K562 (cell line): ENCODE data around the gene WNT3. TPM values are rescaled to one million over a fixed set of nuclear protein-coding genes. Genes with fewer than 3 reads are reported as not detected.
A peak's percentile ranks its signal among the peaks of the same experiment; 100 is the strongest.

Source experiments
- ATAC-seq: fragments of 200-7000 bp; cut with Tn5 transposase; 3 replicates; pipeline ENCODE4 v1.9.1; 2020; ENCODE audit warnings: moderate library complexity
- BruUV-seq: library from RNA; stranded (reverse); fragments of 400-500 nt; replicated peaks from 2 replicates; lab custom pipeline; 2021; lab: Mats Ljungman, UMichigan
- CTCF ChIA-PET: fragments of 300-600 bp; formaldehyde crosslinking; extraction: SDS; loops from one replicate; lab custom pipeline; 2021; ENCODE audit warnings: low intra/inter-chr PET ratio; lab: Yijun Ruan, JAX
- POLR2A ChIA-PET: fragments of 300-600, 350-650 bp; sonication (Branson Sonifier 250); formaldehyde crosslinking; extraction: SDS; loops from one replicate; lab custom pipeline; 2021; ENCODE audit warnings: antibody characterized with exemption, inconsistent platforms; lab: Yijun Ruan, JAX
- DNase-seq, 4 experiments: peaks; one replicate each; pipeline versions ENCODE4 v3.0.0 to v3.0.0-alpha.2; 2011 to 2018; ENCODE audit warnings: low spot score in 3 of 4, mixed read lengths in 3 of 4; ENCODE audit errors: extremely low read depth in 1 of 4
- FAIRE-seq: peaks from 2 replicates; lab custom pipeline; 2011; peaks lifted over from hg19 to GRCh38; lab: Jason Lieb, UNC
- H2AFZ ChIP-seq: 2 replicates; pipeline ENCODE4 v1.6.0; 2011; ENCODE audit warnings: low read depth, low read length, control low read depth, inconsistent platforms
- H3K27ac ChIP-seq: fragments of 200-600 bp; 3 replicates; pipeline ENCODE4 v1.8.0; 2011; ENCODE audit warnings: low read depth, mild to moderate bottlenecking, control low read depth, inconsistent platforms, low read length, moderate library complexity, mixed read lengths; ENCODE audit errors: extremely low read depth
- H3K27me3 ChIP-seq, 2 experiments: fragments of 300-600 bp in 1 of 2; 2 replicates in 1 of 2; 3 replicates in 1 of 2; pipeline versions ENCODE4 v1.6.0 to v1.8.0; 2011; ENCODE audit warnings: inconsistent platforms in 2 of 2, low read length in 2 of 2, mild to moderate bottlenecking in 1 of 2, mixed read lengths in 1 of 2, moderate library complexity in 1 of 2; ENCODE audit not compliant: control insufficient read depth in 2 of 2, insufficient read depth in 2 of 2
- H3K36me3 ChIP-seq: fragments of 300-600 bp; 3 replicates; pipeline ENCODE4 v1.8.0; 2011; ENCODE audit warnings: mild to moderate bottlenecking, low read length, inconsistent platforms; ENCODE audit not compliant: control insufficient read depth, insufficient read depth
- H3K4me1 ChIP-seq, 2 experiments: fragments of 200-600 bp in 1 of 2; replicated peaks in 1 of 2; 2 replicates in 1 of 2; 3 replicates in 1 of 2; pipeline versions ENCODE4 v1.5.1 to v1.8.0; 2011; ENCODE audit warnings: inconsistent platforms in 2 of 2, low read length in 2 of 2, mild to moderate bottlenecking in 1 of 2, mixed read lengths in 1 of 2, moderate library complexity in 1 of 2; ENCODE audit not compliant: control insufficient read depth in 2 of 2, insufficient read depth in 2 of 2
- H3K4me2 ChIP-seq: 2 replicates; pipeline ENCODE4 v1.6.1; 2011; ENCODE audit warnings: low read length, control low read depth, inconsistent platforms, mixed read lengths; ENCODE audit not compliant: insufficient read depth
- H3K4me3 ChIP-seq: fragments of 200-600 bp; sonication (generic), shearing (Covaris generic); 2 replicates; pipeline ENCODE4 v1.5.1; 2016; ENCODE audit warnings: control low read depth, inconsistent platforms
- H3K79me2 ChIP-seq: fragments of 200-600 bp; 3 replicates; pipeline ENCODE4 v1.8.0; 2011; ENCODE audit warnings: low read length, inconsistent platforms; ENCODE audit not compliant: control insufficient read depth, insufficient read depth
- H3K9ac ChIP-seq, 2 experiments: 2 replicates each; pipeline versions ENCODE4 v1.6.0 to v1.6.1; 2011; ENCODE audit warnings: low read depth in 2 of 2, low read length in 2 of 2, control low read depth in 1 of 2, inconsistent platforms in 1 of 2, mild to moderate bottlenecking in 1 of 2, mixed read lengths in 1 of 2; ENCODE audit not compliant: insufficient read depth in 1 of 2
- H3K9me1 ChIP-seq: one replicate; pipeline ENCODE4 v1.6.0; 2011; ENCODE audit warnings: inconsistent platforms, mild to moderate bottlenecking, low read length, moderate library complexity; ENCODE audit not compliant: control insufficient read depth, insufficient read depth
- H3K9me3 ChIP-seq: replicated peaks from 2 replicates; pipeline ENCODE4 v1.5.1; 2011; ENCODE audit warnings: low read depth, low read length, inconsistent platforms; ENCODE audit not compliant: control insufficient read depth, insufficient read depth
- H4K20me1 ChIP-seq: replicated peaks from 2 replicates; pipeline ENCODE4 v1.6.1; 2011; ENCODE audit warnings: low read length, inconsistent platforms, mixed read lengths; ENCODE audit not compliant: control insufficient read depth, insufficient read depth
- CREB1 ChIP-seq, 2 experiments: sonication (generic) in 1 of 2; formaldehyde crosslinking in 1 of 2; IDR thresholded peaks; 2 replicates each; pipeline versions ENCODE4 v1.6.1 to v1.8.0; 2012 to 2022; ENCODE audit warnings: inconsistent platforms in 1 of 2, mild to moderate bottlenecking in 1 of 2, missing genetic modification reagents in 1 of 2, moderate library complexity in 1 of 2
- HCFC1 ChIP-seq: IDR thresholded peaks from 2 replicates; pipeline ENCODE4 v1.6.1; 2012; ENCODE audit warnings: low read depth, low read length, improper control_type of control experiment
- MED1 ChIP-seq: sonication (generic); formaldehyde crosslinking; IDR thresholded peaks from 2 replicates; pipeline ENCODE4 v1.8.1; 2023; ENCODE audit warnings: missing genetic modification reagents, borderline replicate concordance
- POLR2A ChIP-seq: fragments of 450-650 bp; conservative IDR thresholded peaks from 2 replicates; pipeline ENCODE4 v1.6.1; 2016
- SMARCE1 ChIP-seq: fragments of 450-650 bp; IDR thresholded peaks from 2 replicates; pipeline ENCODE4 v1.7.1; 2016; ENCODE audit warnings: mild to moderate bottlenecking
- TAL1 ChIP-seq: fragments of 450-650 bp; IDR thresholded peaks from 2 replicates; pipeline ENCODE4 v1.6.1; 2016; ENCODE audit warnings: mild to moderate bottlenecking
- TBP ChIP-seq: optimal IDR thresholded peaks from 2 replicates; pipeline ENCODE3; 2011; ENCODE audit warnings: low read depth, low read length, improper control_type of control experiment
- ZNF146 ChIP-seq: IDR thresholded peaks from one replicate; pipeline ENCODE4 v1.6.1; 2018; ENCODE audit warnings: missing compliant biosample characterization; ENCODE audit not compliant: unreplicated experiment
- WGBS: fragments of 100-300 bp; shearing (Covaris generic); methylation state at CpG from one replicate; pipeline ENCODE4 v1.1.6; 2016; ENCODE audit warnings: low coverage, mixed read lengths; ENCODE audit not compliant: insufficient coverage; ENCODE audit errors: missing lambda C conversion rate; 5-methylcytosine and 5-hydroxymethylcytosine counted together
- in situ Hi-C: fragments of 300-500 bp; cut with MboI; formaldehyde crosslinking; loops from 4 replicates; pipeline ENCODE4 v1.15.0; 2018; ENCODE audit warnings: inconsistent platforms, mixed read lengths
- intact Hi-C: fragments of 100-400 bp; cut with micrococcal nuclease; formaldehyde crosslinking; loops from 2 replicates; pipeline ENCODE4 v1.14.2; 2022
- polyA plus RNA-seq, 8 experiments: library from polyadenylated mRNA; depleted of rRNA in 4 of 8; stranded (reverse) in 5 of 8; unstranded in 3 of 8; fragments of >200 nt; fragmentation: Nextera tagmentation in 2 of 8; fragmentation: Illumina TruSeq in 1 of 8; extraction: Ambion mirVana in 2 of 8; extraction: Trizol in 1 of 8; gene quantifications; 2 replicates each; pipeline versions ENCODE4 v1.2.1 to v1.2.3, GENCODE V29; 2011 to 2014; ENCODE audit warnings: inconsistent platforms in 1 of 8, missing spikeins in 1 of 8
- total RNA-seq, 7 experiments: library from RNA; depleted of rRNA in 6 of 7; stranded (reverse); fragments of >200 nt in 6 of 7; fragmentation: Illumina TruSeq in 2 of 7; extraction: Trizol in 2 of 7; gene quantifications; 2 replicates each; pipeline versions ENCODE4 v1.2.1 to v1.2.3, GENCODE V29; 2011 to 2021; ENCODE audit warnings: low replicate concordance in 1 of 7
- TF ChIP-seq, protein P1 (sequence below): conservative IDR thresholded peaks from 2 replicates; pipeline ENCODE4 v1.6.1; 2011; ENCODE audit warnings: low read depth, mild to moderate bottlenecking, low read length; ENCODE audit not compliant: control insufficient read depth
- TF ChIP-seq, protein P2 (sequence below): fragments of 450-650 bp; IDR thresholded peaks from 2 replicates; pipeline ENCODE4 v1.6.1; 2018; ENCODE audit warnings: mild to moderate bottlenecking, low read depth; ENCODE audit not compliant: partially characterized antibody
- TF ChIP-seq, protein P3 (sequence below): fragments of 450-650 bp; formaldehyde crosslinking; IDR thresholded peaks from 2 replicates; pipeline ENCODE4 v1.4.0; 2022; ENCODE audit warnings: mild to moderate bottlenecking, moderate library complexity
- TF ChIP-seq, protein P4 (sequence below): fragments of 450-650 bp; conservative IDR thresholded peaks from 2 replicates; pipeline ENCODE4 v1.6.1; 2016; ENCODE audit warnings: missing genetic modification characterization, low read depth, mild to moderate bottlenecking, missing compliant biosample characterization, moderate library complexity
- TF ChIP-seq, protein P5 (sequence below), 2 experiments: IDR thresholded peaks; 2 replicates each; pipeline ENCODE4 v1.6.1; 2011; ENCODE audit warnings: borderline replicate concordance in 1 of 2, control low read depth in 1 of 2, low read depth in 1 of 2, low read length in 1 of 2, mild to moderate bottlenecking in 1 of 2, mixed read lengths in 1 of 2, moderate library complexity in 1 of 2; ENCODE audit not compliant: insufficient read depth in 1 of 2, insufficient read length in 1 of 2, poor library complexity in 1 of 2, severe bottlenecking in 1 of 2; ENCODE audit errors: extremely low read depth in 1 of 2

Gene WNT3
- total and polyA plus RNA-seq, 9 of the 15 experiments (the other 6 are each of a cell fraction or from before 2014, with no cell fraction given): 1.5 to 6.1 (median 3.3) TPM

DNA sequence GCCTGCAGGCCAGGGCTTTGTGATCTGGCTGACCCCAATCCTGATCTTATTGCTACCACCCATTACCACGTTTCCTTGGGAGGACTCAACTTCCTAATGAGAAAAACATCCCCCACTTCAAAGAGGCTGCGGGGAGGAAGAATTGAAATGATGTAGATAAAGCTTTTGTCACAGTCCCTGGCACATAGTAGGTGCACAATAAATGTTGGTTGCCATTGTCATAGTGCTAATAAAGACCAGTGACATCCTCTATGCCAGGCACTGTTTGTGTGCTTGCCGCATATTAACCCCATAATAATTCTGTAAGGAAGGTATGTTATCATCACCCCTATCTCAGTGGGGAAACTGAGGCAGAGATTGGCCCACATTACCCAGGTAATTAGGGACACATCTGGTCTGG lies 22.4 kb downstream of the WNT3 start (continued):
- TF ChIP-seq, protein P1, sequence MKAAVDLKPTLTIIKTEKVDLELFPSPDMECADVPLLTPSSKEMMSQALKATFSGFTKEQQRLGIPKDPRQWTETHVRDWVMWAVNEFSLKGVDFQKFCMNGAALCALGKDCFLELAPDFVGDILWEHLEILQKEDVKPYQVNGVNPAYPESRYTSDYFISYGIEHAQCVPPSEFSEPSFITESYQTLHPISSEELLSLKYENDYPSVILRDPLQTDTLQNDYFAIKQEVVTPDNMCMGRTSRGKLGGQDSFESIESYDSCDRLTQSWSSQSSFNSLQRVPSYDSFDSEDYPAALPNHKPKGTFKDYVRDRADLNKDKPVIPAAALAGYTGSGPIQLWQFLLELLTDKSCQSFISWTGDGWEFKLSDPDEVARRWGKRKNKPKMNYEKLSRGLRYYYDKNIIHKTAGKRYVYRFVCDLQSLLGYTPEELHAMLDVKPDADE: no peak

DNA sequence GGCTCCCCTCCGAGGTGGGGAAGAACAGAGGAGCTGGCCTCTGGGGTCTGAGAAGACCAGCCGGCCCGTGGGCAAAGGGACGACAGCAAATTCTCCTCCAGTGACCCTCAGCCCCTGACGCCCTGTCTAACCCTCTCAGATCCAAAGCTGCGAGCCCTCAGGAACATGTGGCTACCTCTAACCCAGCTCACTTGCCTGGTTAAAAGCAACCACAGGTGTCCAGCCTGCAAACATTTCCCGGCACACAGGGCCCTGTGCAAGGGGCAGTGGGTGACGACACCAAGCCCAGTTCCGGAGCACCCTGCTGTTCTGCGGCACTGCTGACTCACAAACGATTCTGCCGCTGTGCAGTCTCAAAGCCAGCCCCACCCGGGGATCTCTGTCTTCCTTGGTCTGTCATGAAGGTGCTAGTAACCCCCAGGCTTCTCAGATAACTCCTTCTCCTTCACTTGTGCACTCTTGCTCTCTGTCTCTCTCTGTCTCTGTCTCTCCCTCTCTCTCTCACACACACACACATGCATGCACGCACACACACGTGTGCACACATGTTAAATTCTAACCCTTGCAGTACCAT lies 23.0 kb downstream of the WNT3 start:
- peak overlapping the region; percentile 28 for H3K4me3 ChIP-seq
- WGBS: 4% methylated on average over 15 of the region's 15 CpGs
- H4K20me1 ChIP-seq: no peaks in the 10 kb centered on the region
- intact Hi-C loops (no loop called here), in situ Hi-C loops (no loop called here)
- POLR2A ChIA-PET: interaction anchor here (0.8 to 1.4 kb wide), 4 partner anchors 8 to 20 kb away, joined by 3 to 4 read pairs (median 3); no protein-coding TSS in a partner anchor
- peak overlapping the region; percentile 91 for H3K27ac ChIP-seq
- peak overlapping the region; percentile 99 for H2AFZ ChIP-seq
- BruUV-seq: no TSS peak
- H3K36me3 ChIP-seq: no peaks in the 10 kb centered on the region
- H3K4me1 ChIP-seq: peaks cover 20 to 31% of the 10 kb centered on the region in 2 experiments
- H3K4me2 ChIP-seq: peak overlapping the region; percentile 79
- H3K9me1 ChIP-seq: no peaks in the 10 kb centered on the region
- peak overlapping the region; percentile 89 to 94 for H3K9ac ChIP-seq
- ATAC-seq (peak; percentile 99), DNase-seq (peak; percentile 91 to 95 (median 93)), FAIRE-seq (peak; percentile 98)
- peaks cover 2% of the 10 kb centered on the region; the same call in 1 of the 2 replicates for H3K9me3 ChIP-seq
- H3K79me2 ChIP-seq: no peaks in the 10 kb centered on the region
- no peaks in the 10 kb centered on the region for H3K27me3 ChIP-seq
- CTCF ChIA-PET: no interaction called here
- TF ChIP-seq, protein P2, sequence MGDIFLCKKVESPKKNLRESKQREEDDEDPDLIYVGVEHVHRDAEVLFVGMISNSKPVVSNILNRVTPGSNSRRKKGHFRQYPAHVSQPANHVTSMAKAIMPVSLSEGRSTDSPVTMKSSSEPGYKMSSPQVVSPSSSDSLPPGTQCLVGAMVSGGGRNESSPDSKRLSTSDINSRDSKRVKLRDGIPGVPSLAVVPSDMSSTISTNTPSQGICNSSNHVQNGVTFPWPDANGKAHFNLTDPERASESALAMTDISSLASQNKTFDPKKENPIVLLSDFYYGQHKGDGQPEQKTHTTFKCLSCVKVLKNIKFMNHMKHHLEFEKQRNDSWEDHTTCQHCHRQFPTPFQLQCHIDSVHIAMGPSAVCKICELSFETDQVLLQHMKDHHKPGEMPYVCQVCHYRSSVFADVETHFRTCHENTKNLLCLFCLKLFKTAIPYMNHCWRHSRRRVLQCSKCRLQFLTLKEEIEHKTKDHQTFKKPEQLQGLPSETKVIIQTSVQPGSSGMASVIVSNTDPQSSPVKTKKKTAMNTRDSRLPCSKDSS: no peak
- TF ChIP-seq TBP (peak; percentile 52), SMARCE1 (peak; percentile 91), TAL1 (peak; percentile 18; the same call in 1 of the 2 replicates), CREB1 (IDR thresholded peaks at IDR 0.05) (peak; percentile 50; the same call in 1 of the 2 replicates), CREB1 (CRISPR knock-in tag; IDR thresholded peaks at IDR 0.05) (peak; percentile 65; the same call in 1 of the 2 replicates), ZNF146 (no peak), HCFC1 (0 out of 2 replicates have a peak, but pooled peaks have one; percentile 38), POLR2A (peak; percentile 66), MED1 (CRISPR knock-in tag) (no peak)
- TF ChIP-seq, protein P3, sequence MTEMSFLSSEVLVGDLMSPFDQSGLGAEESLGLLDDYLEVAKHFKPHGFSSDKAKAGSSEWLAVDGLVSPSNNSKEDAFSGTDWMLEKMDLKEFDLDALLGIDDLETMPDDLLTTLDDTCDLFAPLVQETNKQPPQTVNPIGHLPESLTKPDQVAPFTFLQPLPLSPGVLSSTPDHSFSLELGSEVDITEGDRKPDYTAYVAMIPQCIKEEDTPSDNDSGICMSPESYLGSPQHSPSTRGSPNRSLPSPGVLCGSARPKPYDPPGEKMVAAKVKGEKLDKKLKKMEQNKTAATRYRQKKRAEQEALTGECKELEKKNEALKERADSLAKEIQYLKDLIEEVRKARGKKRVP (CRISPR knock-in tag): peak; percentile 19; the same call in 1 of the 2 replicates
- TF ChIP-seq, protein P4, sequence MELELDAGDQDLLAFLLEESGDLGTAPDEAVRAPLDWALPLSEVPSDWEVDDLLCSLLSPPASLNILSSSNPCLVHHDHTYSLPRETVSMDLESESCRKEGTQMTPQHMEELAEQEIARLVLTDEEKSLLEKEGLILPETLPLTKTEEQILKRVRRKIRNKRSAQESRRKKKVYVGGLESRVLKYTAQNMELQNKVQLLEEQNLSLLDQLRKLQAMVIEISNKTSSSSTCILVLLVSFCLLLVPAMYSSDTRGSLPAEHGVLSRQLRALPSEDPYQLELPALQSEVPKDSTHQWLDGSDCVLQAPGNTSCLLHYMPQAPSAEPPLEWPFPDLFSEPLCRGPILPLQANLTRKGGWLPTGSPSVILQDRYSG (tag): no peak
- TF ChIP-seq, protein P5, sequence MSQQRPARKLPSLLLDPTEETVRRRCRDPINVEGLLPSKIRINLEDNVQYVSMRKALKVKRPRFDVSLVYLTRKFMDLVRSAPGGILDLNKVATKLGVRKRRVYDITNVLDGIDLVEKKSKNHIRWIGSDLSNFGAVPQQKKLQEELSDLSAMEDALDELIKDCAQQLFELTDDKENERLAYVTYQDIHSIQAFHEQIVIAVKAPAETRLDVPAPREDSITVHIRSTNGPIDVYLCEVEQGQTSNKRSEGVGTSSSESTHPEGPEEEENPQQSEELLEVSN (IDR thresholded peaks at IDR 0.05; ENCODE audit: borderline replicate concordance in 1 of 2, extremely low read depth in 1 of 2, insufficient read depth in 1 of 2, insufficient read length in 1 of 2, low read depth in 1 of 2, low read length in 1 of 2, poor library complexity in 1 of 2, severe bottlenecking in 1 of 2): peak in 1 of 2 experiments; percentile 54
